AG09319 (cell line): ENCODE results near the gene LYRM4.

ENCODE experiments used
- DNase-seq: peaks from one replicate; pipeline ENCODE4 v3.0.0-alpha.2; 2010; ENCODE audit warnings: low read depth; ENCODE audit errors: extremely low read depth
- TF ChIP-seq, protein P1 (sequence below): IDR thresholded peaks from 2 replicates; pipeline ENCODE4 v1.5.1; 2011; ENCODE audit warnings: low read depth, mild to moderate bottlenecking, inconsistent platforms, low read length, moderate library complexity

The LYRM4 gene

DNA sequence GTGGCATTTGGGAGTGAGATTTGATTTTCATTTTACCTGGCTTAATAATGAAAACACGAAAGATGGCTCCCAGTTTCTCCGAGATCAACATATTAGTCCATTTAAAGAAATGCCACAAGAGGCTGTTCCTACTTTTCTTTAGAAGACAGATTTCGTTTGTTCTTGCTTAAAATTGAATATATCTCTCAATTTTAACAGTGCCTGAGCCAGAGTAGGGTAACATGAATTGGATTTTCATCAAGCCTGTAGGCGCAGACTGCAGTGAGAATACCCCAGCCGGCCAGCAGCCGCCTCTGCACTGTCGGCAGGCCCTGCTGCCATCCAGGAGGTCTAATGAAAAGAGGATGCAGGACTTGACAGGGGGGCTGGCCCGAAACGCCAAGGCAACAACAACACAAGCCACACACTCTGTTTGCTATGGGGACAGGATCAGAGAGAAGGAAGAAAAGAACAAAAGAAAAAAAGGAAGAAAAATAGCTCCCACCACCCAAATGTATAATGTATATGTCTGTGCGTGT lies 103.1 kb downstream of the LYRM4 start:
- TF ChIP-seq, protein P1, sequence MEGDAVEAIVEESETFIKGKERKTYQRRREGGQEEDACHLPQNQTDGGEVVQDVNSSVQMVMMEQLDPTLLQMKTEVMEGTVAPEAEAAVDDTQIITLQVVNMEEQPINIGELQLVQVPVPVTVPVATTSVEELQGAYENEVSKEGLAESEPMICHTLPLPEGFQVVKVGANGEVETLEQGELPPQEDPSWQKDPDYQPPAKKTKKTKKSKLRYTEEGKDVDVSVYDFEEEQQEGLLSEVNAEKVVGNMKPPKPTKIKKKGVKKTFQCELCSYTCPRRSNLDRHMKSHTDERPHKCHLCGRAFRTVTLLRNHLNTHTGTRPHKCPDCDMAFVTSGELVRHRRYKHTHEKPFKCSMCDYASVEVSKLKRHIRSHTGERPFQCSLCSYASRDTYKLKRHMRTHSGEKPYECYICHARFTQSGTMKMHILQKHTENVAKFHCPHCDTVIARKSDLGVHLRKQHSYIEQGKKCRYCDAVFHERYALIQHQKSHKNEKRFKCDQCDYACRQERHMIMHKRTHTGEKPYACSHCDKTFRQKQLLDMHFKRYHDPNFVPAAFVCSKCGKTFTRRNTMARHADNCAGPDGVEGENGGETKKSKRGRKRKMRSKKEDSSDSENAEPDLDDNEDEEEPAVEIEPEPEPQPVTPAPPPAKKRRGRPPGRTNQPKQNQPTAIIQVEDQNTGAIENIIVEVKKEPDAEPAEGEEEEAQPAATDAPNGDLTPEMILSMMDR, result no peak
- no peak for DNase-seq

DNA sequence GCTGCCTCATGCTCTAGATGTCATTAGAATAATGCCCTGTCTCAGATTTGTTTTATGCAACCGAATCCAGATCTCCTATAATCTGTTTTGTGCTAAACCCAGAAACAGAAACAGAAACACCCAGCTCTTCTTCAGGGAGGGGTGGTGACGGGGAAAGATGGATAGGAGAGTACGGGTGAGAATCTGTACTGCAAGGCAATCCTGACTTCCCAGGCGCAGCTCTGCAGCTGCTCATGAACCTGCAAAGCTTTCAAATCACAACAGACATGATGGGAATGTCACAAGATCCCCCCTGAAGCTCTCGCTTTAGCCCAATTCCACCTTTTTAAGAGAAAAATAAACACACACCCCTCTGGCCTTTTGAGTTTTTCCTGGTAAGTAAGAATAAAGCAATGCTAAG lies 104.1 kb downstream of the LYRM4 start:
- TF ChIP-seq, protein P1, result no peak
- DNase-seq, result no peak

DNA sequence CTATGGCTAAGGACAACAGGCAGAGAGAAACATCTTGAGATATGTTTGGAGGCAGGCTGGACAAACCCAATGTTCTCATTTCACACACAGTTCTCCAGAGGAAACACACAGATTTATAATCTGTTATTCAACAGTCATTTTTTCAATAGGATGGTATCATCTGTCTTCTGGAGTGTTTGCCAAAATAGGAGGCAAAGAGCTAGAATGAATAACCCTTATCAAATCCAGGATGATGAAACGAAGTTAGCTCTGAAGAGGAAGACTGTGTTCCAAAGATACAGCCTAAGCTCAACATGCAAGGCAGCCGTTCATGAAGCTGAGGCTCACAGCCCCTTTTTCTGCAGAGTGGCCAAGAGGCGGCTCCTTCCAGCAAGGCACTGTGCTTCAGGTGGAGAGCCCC lies 104.8 kb downstream of the LYRM4 start:
- TF ChIP-seq, protein P1, result no peak
- no peak for DNase-seq

DNA sequence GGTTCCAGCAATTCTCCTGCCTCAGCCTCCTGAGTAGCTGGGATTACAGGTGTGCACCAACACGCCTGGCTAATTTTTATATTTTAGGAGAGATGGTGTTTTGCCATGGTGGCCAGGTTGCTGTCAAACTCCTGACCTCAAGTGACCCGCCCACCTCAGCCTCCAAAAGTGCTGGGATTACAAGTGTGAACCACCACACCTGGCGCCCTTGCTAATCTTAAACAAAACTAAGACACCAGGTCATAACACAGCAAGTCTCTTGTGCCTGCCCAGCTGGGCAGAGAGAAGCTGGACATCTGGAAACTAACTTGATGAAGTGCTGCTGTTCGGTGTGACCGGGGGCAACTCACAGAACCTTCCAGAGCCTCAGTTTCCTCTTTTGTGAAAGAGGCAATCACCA lies 107.6 kb downstream of the LYRM4 start:
- no peak for DNase-seq
- TF ChIP-seq, protein P1, result no peak

DNA sequence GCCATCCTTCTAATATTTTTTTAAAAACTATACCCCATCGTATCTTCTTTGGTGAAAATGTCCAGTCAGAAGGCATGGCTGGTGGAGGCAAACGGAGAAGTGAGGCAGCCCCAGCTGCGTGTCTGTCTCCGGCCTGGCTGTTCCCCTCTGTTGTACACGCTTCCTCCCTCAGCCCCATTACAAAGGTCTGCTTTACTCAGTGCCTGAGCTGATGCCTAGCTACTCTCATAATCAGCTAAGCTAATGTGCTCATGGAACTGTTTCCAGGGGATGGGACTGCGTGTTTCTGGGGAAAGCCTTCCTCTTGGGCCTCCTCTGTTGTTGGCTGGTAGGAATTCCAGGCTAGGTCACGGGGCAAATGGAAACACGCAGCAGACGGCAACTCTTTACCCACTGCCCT lies 108.3 kb downstream of the LYRM4 start:
- no peak for DNase-seq

DNA sequence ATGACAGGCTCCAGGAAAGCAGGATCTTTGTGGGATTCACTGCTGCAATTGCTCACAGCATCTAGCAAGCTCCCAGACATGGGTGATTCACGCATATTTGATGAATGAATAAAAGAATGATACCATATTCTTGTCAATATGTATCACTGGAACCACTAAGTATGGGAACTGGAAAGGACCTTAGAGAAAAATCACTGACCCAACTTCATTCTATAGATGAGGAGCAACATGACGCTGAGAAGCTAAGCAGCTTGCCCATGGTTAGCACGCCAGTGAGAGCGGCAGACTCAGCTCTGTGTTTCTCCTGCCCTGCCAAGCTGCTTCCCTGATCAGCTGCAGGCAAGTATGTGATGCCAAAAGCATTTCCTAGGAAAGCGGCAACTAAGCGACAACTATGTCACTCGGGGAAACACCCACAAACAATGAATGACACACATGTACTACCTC lies 108.8 kb downstream of the LYRM4 start:
- TF ChIP-seq, protein P1, result no peak
- DNase-seq, result no peak

More for the DNA sequence above, 108.3 kb downstream of the LYRM4 start:
- TF ChIP-seq, protein P1, result no peak

DNA sequence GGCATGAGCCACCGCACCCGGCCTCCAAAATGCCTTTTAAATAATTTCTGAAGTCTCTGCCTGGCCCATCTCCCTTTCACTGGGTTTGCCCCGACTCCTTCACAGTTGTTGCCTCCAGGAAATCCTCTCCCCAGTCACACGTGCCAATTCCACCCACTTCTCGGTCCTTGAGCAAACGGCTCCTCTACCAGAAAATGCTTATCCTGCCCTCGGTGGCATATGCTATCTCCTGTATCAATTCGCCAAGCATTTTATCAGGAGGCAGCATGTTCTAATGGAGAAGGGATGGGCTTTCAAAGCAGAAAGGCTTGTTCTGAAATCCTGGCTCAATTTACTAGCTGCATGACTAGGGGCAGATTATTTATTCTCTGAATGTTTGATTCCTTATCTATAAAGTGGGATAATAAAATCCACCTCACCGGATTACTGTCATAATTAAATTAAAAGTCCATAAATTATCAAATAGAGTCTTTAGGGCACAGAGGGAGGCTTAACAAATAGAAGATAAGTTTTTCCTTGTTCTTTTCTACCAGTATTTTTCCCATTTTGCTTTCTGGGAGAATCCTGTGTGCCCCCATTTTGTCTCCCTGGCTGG lies 109.3 kb downstream of the LYRM4 start:
- TF ChIP-seq, protein P1, result no peak
- DNase-seq, result no peak
